PC-9 (cell line): ENCODE data around the gene MATN1.

Source experiments
- EZH2 ChIP-seq: fragments of 200-600 bp; sonication (generic); IDR thresholded peaks from 2 replicates; pipeline ENCODE4 v1.8.0; 2017; ENCODE audit warnings: antibody characterized with exemption, low read depth
- TF ChIP-seq, protein P1 (sequence below): fragments of 200-600 bp; sonication (generic); conservative IDR thresholded peaks from 2 replicates; pipeline ENCODE4 v1.6.1; 2017; ENCODE audit warnings: mixed run types, antibody characterized with exemption, mild to moderate bottlenecking, moderate library complexity

DNA sequence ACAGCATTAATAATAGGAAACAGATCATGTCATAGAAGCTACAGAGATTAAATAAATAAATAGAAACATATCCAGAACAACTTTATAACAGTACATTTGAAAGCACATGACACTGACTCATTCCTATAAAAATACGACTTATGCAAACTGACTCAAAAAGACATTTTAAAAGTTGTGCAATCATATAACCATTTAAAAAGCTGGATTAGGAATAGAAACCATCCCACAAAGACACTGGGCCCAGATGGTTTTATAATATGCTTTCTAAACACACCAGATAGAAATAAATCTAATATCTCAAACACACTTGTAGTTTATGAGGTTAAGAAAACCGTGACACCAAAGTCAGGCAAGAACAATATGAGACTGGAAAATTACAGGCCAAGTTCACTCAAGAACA lies 47.6 kb downstream of the MATN1 start:
- TF ChIP-seq, protein P1, sequence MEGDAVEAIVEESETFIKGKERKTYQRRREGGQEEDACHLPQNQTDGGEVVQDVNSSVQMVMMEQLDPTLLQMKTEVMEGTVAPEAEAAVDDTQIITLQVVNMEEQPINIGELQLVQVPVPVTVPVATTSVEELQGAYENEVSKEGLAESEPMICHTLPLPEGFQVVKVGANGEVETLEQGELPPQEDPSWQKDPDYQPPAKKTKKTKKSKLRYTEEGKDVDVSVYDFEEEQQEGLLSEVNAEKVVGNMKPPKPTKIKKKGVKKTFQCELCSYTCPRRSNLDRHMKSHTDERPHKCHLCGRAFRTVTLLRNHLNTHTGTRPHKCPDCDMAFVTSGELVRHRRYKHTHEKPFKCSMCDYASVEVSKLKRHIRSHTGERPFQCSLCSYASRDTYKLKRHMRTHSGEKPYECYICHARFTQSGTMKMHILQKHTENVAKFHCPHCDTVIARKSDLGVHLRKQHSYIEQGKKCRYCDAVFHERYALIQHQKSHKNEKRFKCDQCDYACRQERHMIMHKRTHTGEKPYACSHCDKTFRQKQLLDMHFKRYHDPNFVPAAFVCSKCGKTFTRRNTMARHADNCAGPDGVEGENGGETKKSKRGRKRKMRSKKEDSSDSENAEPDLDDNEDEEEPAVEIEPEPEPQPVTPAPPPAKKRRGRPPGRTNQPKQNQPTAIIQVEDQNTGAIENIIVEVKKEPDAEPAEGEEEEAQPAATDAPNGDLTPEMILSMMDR = no peak
- TF ChIP-seq EZH2 = no peak
